Activated T-helper 9 cell treated with anti-CD3 and anti-CD28 coated beads, Interleukin-2, amount 50 U/mL, for 16 hours (primary cell): ENCODE measurements around the gene CABYR.

Source experiments
- DNase-seq: peaks from one replicate; pipeline ENCODE4 v3.0.0-alpha.2; 2020; ENCODE audit warnings: low read depth

Gene CABYR

DNA sequence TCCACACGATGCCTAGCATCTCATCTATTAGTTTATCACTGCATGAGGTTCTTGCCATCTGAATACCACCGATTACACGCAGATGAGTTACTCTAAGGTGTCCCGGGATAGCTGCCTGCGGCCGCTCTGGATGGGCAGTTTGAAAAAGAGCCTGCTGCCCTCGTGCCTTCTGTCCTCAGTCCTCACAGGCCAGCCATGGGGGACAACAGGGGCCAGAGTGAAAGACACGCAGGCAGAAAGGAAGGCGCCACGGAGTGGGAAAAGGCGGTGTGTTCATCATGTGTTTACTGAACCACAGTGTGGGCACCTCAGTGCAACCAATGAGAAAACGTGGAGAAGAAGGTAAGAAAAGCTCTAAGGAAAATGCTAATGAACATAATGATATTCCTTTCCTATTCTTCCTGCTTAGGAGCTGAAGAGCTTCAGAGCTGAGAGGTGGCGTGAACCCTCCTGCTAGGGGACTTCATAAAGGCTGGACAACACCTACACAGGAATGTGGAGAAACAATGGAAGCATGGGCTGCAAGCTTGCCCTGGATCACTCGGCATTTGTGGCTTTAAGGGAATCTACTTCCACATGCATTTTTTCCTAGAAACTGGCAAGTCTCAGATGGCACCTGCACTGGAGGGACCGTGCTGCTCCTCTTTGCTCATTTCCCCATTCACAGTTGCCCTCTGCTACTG, 50.9 kb downstream of the CABYR start:
- DNase-seq, result no peak

GRCh38 chr18:24190590-24190989, 51.7 kb downstream of the CABYR start:
- DNase-seq, result no peak

GRCh38 chr18:24195296-24196053, 56.6 kb downstream of the CABYR start:
- DNase-seq, result no peak

- no peak for DNase-seq
Measured at GRCh38 chr18:24196764-24197163, 57.9 kb downstream of the CABYR start.

DNA sequence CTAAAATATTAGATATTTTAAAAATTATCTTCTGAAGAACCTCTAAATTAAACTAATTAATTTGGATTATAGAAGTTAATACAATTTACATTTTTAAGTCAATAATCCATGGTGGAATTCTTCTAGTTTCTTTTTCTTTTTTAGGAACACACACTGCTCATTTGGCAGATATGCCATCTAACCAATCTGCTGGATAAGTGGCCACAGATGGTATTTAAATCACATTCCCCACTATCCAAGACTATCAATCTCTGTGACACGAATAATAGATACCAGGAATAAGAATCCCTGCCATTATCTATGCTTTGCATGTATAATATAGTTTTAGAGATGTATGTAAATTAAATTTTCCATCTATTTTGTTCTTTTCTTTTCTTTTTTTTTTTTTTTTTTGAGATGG, 58.5 kb downstream of the CABYR start:
- no peak for DNase-seq

DNA sequence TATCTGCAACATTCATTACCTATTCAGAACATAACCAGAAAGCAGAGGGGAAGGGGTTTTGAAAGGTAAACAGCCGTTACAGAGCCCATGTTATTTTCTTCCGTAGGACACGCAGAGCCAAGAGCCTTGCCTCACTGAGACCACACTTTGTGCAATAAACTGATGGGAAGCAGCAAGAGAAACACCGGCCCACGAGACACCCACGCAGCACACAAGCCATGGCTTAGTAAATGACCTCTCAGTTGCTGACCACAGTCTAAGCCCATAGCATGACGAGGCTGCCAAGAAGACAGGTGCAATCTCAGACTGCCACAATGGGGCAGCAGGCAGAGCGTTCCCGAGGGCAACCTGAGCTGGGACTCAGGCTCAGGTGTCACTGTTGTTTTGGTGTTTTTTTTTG, 59.6 kb downstream of the CABYR start:
- DNase-seq, result no peak

- DNase-seq, result no peak
Measured at GRCh38 chr18:24199372-24199962, 60.6 kb downstream of the CABYR start.

DNA sequence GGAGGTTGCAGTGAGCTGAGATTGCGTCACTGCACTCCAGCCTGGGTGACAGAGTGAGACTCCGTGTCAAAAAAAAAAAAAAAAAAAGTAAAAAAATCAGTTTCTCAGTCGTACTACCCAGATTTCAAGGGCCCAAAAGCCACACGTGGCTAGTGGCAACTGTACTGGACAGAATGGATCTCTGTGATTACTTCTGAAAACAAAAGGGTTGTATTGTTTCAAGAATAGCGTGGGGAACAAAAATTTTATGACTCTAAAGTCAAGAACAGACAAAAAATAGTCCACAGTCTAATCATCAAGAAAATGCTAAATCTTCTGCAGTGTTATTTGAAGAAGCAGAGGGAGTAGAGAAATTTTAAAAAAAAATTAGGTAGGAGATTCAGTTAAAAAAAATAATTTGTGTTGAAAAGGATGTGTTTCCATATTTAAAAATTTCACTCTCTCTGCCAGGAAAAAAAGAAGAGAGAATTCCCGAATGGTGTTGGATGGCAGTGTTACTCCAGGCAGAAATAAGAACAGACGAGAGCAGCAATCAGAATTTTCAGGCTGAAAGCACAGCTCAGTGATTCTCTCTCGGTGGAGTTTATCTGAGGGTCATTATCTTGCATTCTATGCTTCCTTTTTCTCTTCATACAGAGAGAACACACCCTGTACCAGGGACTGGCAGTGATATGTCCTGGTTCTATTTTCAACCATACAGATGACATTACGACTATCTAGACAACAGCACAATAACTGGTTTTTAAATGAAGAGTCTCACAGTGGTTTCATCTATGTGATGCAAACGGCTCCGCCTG, 61.8 kb downstream of the CABYR start:
- no peak for DNase-seq

GRCh38 chr18:24201699-24202687, 63.1 kb downstream of the CABYR start:
- no peak for DNase-seq

DNA sequence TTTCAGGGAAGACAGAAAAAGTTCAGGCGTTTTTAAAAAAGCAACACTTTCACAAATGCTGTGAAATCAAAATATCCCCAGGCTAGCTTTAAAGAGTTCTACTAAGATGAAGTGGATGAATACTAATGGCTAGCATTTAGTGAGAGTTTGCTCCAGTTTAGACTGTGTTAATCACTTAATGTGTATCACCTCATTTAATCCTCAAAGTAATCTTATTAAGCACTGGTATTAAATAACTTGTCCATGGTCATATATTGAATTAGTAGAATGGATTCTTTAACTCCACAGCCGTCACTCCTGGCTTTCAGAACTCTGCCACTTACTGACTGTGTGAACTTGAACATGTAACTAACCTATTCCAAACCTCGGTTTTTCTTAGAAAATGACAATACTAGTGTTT, 66.0 kb downstream of the CABYR start:
- no peak for DNase-seq

DNA sequence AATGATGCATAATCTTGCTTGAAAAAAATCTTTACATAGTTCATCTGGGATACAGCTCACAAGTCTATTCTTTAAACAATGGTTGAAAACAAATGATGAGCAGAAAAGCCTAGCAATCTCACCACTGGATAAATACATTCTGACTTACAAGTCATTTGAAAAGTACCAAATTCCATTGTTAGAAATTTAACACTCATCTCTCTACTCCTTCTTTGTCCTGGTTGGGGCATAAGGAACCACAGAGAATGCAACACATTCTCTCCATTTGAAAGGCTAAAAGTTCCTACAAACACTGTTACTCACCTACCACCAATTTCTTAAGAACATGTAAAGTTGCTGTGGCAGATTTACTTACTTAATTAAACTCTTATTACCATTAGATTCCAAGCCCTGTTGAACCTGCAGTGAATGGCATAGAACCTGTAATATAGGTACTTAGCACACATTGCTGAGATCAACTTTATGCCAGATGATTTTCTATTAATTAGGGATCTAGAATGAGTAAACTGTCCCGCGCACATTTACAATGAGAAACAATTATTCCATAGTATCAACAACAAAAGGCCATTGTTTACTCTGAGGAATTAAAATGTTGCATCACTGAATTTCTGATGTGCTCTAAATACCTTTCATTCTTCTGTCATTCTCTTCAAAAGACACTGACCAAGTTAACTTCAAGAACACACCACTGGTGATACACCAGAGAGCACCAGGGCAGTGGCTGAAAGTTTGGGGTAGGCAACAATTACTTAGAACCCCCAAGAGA, 69.6 kb downstream of the CABYR start:
- DNase-seq, result no peak

DNA sequence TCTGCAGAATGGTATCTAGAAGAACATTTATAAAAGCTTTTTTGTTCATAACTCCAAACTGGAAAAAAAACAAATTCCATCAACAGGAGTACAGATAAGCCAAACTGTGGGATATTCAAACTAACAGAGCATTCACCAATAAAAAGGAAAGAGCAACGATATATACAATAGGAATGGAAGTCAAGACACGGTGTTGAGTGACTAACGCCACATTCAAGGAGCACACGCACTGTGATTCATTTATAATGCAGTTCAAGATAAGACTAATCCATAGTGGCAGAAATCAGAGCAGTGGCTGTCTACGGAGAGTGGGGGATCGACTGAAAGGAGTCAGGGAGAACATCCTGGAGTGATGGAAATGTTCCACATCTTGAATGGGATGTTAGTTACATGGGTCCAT, 70.7 kb downstream of the CABYR start:
- no peak for DNase-seq
